COLO668 (cell line): ENCODE measurements around the gene EPHA10.
"Not testable (repeated sequence)": the region's sequence is repeated elsewhere in the genome, so short reads cannot be mapped to it uniquely, and the experiment has no call there.

Source experiments
- DNase-seq: peaks from one replicate; lab custom pipeline; 2025; ENCODE audit not compliant: unreplicated experiment; lab: John Stamatoyannopoulos, UW

EPHA10 gene

DNA sequence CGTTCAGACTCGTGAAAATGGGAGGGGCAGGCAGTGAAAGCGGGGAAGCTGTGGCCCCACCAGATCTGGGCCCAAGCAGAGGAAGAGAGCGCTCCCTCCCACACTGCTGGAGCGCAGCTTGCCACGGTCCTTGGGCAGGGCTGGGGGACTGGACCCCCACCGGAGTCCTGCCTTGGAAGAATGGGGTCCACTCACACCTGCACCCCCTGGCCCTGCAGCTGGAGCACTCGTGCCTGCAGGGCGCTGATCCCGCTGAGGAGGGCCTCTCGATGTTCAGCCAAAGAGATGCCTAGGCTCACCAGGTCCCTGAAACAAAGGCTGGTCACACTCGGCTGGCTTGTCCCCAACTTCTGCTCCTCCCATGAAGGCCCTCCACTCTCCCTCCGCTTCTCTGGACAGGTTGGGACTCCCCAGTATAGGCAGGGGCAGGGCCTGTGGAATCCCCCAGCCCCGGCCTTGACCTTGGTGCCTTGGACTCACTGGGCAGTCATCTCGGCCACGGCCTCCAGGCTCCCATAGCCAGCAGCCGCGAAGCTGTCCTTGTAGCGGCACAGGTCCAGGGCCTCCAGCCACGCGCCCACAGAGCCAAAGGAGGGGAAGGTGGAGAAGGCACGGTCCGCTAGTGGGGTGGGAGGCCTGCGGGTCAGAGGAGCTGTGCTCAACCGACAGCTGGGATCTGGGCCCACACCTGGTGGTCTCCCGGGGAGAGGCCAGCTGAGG is 46.6 kb downstream of the EPHA10 start:
- no peak for DNase-seq

DNA sequence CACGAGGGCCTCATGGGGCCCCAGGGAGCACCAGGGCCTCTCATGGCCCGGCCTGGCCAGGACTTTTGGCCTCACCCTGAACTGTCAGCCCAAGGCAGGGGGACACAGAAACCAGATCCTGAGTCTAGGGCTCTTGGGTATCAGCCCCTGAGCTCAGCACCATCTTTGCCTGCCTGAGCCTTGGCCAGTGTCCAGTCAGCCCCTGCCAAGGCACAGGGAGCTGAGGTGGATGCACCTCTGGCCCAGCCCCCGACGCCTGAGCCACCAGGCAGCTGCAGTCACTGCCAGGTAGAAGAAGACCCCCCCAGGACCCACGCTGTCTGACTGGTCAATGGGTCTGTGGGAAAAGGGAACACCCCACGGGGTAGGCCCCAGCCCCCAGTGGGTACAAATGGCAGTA is 47.3 kb downstream of the EPHA10 start:
- no peak for DNase-seq

DNA sequence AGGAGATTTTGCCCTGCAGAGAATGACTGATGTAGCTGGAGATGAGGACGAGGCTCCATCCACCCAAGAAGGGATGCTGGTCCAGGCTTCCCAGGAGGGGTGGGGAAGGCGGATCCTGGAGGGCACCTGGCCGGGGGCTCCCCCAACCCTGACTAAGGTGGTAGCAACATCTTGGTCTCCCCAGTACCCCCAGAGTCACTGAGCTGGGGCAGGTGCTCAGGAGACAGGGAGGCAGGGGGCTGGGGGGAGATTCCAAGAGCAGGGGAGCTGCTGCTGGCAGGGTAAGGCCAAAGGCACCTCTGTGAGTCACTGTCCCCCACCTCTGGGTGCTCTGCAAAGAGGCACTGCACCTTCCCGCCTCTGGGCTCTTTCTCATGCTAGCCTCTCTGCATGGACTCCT is 48.6 kb downstream of the EPHA10 start:
- DNase-seq: no peak

DNA sequence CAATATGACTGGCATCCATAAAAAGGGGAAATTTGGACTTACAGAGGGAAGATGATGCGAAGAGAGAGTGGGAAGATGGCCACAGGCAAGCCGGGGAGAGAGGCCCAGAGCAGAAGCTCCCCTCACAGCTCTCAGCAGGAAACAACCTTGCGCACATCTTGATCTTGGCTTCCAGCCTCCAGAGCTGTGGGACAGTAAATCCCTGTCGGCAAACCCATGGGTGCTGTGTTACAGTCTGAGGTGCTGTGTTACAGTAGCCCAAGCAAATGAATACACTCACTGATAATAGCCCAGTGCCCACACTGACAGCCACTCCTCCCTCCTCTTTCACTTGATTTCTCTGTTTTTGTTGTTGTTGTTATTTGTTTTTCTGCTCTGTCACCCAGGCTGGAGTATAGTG is 50.2 kb downstream of the EPHA10 start:
- DNase-seq: no peak

DNA sequence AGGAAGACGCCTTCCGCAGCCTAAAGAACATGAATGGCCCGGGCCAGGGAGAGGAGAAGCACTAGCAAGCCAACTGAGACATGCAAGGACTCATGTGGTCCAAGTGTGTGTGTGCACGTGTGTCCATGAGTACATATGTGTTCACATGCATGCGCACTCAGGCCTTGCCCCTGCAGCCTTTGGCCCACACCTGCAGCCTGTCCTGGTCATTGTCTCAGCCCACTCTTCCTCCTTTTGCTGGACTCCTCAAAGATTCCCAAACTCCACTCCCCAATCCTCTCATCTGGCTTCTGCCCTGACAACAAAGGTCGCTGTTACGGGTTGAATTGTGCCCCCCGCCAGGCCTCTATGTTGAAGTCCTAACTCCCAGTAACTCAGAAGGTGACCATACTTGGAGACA is 50.7 kb downstream of the EPHA10 start:
- no peak for DNase-seq

DNA sequence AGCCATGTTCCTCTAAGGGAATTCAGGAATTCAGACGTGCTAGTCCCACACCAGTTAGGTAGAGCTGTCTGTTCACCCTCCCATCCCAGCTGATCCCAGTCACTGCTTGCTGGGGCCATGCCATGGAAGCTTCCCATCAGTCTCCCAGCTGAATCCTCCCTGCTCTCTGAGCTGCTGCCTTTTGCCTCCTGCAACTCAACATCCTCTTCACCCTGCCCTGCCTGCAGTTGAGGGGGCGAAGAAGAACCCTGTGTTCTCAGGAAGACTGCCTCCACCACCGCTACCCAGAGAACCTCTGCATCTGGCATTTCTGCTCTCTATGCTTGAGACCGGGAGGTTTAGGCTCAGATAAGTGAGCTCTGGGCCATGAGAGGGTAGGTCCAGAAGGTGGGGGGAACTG is 56.4 kb downstream of the EPHA10 start:
- no peak for DNase-seq

DNA sequence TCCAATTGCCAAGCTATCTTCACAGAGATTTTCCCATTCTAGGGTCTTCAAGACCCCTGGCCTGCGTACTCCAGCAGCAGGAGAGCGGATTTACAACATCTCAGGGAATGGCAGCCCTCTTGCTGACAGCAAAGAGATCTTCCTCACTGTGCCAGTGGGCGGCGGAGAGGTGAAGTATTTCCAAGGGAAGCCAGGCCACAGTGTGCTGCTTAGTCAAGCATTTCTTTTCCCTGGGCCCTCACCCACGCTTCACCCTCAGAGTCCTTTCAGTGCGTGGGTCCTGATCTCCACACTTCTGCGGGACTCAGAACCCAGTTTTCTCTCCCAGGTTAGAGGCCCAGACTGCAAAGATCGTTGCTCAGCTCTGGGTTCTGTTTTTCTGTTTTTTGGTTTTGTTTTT is 59.5 kb downstream of the EPHA10 start:
- DNase-seq: no peak

DNA sequence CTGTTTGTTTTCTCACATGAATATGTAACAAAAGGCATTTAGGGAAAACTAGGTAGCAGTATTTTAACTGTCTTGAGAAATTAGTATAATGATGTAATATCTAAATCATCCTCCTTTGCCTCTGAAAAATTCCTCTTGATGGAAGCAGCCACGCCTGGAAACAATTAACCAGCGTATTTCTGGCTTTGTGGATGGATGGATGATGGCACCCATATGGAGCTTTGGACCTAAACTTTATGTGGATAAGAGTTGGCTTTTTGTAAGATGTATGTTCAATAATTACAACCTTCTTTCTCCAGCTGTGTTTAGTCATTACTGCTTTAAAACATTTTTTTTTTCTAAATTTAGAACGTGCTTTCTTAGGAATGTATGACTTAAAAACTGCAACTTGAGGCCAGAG is 60.0 kb downstream of the EPHA10 start:
- no peak for DNase-seq

DNA sequence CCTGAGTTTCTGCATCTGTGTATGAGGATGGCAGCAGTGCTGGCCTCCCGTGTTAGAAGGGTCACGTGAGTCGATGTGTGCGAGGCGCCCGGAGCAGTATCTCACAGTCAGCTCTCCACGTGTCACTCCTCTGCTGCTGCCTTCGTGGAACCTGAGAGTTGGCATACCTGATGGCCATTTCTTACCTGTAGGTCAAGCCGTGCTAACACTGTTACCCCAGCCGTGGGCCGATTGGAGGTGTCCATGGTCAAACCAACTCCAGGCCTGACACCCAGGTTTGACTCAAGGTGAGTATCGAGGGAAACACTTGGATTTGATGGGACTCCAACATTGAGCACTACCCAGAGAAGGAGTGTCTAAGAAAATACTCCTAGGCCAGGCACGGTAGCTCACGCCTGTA is 61.9 kb downstream of the EPHA10 start:
- no peak for DNase-seq

DNA sequence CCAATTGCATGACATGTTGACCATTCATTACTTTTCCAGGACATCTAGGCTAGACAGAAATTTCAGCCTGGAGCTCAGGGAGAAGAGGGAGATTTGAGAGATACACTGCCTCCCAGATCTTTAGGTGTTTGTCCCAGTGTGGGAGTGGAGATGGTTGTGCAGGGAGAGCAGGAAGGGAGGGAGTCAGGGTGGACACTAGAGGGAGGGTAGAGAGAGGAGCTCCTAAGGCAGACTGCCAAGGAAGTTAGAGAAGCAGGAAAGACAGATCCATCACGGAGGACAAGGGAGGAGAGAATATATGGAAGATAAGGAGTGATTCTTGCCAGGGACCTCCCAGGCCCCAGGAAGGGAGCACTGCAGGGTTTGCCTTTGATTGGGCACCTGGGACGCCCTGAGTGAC is 63.9 kb downstream of the EPHA10 start:
- no peak for DNase-seq

DNA sequence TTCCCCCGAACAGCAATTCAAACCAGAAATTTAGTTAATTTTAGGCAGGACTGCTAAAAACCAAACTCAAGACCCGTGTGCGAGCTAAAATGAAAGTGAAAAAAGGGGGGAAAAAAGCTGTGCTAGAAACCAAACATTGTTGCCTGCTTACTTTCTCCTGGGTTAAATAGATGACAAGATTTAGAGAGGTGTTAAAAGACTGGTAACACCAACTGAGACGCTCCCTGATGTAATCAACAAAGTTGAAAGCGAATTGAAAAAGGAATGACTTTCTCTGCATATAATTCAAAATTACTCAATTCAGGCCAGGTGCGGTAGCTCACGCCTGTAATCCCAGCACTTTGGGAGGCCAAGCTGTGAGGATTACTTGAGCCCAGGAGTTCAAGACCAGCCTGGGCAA is 65.8 kb downstream of the EPHA10 start:
- no peak for DNase-seq

DNA sequence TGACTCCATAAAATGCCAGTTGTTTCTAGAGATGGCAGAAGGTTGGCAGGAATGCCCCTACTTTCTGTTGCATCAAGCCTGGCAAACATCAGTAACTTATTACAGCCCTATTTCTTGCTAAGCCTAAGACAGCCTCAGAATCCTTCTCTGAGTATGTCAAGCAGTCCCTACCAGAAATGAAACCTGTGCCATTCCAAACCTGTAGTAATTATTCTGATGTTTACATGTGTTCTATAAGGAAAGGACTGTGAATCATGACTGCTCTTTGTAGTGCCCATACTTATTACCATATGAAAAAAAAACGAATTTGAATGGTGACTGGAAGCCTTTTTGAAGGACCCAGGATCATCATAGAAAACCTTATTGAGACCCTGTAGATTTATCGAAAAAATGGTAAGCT is 67.2 kb downstream of the EPHA10 start:
- DNase-seq: no peak

DNA sequence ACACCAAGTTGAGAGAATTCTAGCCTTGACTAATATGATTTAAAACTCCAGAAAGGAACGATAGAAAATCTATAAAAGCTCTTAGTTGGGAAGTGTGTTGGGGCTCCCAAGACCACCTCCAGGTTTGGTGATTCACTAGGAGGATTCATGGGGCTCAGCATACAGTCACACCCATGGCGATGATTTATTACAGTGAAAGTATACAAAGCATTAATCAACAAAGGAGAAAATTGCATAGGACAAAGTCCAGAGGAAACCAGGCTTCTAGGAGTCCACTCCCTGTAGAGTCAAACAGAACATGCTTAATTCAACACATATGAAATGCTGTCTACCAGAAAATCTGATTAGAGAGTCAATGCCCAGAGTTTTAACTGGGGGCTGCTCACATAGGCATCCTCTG is 67.8 kb downstream of the EPHA10 start:
- no peak for DNase-seq

DNA sequence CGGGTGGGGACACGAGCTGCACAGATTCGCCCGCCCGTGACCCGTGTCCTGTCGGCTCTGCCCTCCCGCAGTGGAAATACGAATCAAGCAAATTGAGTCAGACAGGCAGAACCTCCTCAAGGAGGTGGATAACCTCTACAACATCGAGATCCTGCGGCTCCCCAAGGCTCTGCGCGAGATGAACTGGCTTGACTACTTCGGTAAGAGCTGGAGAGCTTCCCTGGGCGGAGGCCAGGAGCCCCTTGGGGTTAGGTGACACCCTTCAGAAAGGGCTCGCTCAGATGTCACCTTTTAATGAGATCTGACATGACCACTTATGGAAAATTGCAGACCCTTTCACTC is 72.1 kb downstream of the EPHA10 start:
- DNase-seq: peak; percentile 57

DNA sequence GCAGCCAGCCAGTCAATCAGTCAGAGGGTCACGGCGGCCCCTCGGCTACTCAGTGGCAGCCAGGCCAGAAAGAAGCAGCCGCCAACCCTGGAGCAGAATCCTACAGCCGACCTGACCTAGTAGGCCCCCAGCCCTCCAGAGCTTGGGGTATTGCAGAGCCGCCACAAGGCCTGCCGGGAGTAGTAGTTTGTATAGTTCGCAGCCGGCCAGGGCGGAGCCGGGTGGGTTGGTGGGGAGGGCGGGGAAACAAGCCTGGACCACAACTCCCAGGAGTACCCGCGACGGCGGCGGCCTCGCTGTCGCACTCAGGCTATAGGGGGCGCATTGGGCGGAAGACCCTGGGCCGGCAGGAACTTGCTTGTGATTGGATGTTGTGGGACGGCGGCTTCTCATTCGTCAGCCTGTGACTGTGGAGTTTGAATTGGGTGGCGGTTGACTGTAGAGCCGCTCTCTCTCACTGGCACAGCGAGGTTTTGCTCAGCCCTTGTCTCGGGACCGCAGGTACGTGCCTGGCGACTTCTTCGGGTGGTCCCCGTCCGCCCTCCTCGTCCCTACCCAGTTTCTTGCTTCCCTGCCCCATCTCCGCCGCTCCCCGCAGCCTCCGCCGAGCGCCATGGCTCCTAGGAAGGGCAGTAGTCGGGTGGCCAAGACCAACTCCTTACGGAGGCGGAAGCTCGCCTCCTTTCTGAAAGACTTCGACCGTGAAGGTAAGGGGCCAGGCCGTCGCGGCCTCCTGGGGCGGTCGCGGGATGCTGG is 72.7 kb downstream of the EPHA10 start, which contains the start of gene CDCA8:
Gene CDCA8 (plus strand): TSS at position 439 of the 756 bp plus-strand sequence. CDS start 175 bp downstream, at position 614.
- peak; percentile 100 for DNase-seq

DNA sequence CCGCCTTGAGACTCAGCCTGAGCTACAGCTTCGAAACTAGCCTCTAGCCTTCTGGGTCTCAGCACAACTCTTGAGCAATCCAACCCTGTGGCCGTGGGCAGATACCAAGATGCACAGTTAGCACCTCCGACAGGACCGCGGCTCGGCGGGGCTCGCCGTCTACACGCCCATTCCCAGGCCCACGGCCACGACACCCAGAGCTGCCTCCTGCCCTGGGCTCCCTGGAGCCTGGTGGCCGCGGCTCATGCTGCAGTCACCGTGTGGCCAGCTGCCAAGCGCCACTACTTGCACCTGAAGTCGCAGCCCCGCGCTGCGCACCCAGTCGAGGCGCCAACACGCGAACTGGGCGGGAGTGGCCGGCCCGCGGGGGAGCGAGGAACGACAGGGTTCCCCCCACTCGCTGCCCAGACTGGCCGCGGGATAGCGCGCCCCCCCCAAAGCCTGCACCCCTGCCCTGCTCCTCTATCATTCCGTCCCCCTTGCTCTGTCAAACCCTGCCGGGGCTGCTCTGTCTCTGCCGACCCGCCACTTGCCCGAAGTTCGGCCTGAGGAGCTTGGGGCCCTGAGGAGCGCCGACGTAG is 73.3 kb downstream of the EPHA10 start:
- DNase-seq: peak; percentile 79

DNA sequence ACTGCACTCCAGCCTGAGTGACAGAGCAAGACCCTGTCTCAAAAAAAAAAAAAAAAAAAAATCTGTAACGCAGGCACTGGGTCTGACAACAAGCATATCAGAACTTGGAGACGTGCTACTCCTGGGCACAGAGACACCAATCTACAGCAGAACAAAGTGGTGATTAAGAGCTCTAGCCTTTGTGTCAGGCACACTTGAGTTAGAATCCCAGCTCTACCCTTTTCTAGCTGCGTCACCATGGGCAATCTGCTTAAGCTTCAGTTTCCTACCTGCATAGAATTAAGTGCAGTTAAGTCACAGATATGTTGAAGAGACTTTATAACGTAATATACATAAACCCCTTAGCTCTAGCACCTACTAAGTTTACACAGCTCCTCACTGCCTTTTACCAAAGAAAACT is 76.0 kb downstream of the EPHA10 start:
- no peak for DNase-seq

DNA sequence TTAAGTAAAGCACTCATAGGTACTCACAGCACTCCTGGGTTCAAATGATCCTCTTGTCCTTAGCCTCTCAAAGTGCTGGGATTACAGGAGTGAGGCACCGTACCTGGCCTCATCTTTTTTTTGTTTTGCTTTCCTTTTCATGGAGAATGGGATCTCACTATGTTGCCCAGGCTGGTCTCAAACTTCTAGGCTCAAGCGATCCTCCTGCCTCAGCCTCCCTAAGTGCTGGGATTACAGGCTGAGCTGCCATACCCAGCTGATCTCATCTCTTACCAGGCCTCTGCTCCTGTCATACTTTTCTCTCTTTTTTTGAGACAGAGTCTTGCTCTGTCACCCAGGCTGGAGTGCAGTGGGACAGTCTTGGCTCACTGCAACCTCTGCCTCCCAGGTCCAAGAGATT is 77.2 kb downstream of the EPHA10 start:
- not testable (repeated sequence) for DNase-seq

DNA sequence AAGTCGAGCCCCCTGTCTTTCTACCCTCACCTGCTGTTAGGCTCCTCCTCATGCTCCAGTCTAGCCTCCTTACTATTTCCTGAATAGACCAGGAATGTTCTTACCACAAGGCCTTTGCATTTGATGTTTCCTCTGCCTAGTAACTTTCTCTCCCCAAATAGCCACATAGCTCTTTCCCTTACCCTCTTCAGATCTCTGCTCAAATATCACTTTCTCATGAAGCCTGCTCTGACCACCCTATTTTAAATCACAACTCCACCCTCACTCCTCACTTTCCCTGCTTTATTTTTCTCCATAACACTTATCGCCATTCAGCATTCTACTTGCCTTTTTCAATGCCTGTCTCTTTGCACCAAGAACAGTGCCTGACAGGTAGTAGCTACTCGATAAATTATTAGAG is 79.2 kb downstream of the EPHA10 start:
- DNase-seq: no peak

DNA sequence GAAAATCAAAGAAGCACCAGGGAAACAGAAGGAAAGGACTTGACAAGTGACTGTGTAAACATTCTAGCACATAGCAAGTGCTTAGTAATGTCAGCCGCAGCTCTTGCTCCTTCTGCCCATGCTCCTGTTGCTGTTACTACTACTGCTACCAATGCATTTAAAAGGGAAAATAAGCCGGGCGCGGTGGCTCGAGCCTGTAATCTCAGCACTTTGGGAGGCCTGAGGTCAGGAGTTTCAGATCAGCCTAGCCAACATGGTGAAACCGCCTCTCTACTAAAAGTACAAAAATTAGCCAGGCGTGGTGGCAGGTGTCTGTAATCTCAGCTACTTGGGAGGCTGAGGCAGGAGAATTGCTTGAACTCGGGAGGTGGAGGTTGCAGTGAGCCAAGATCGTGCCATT is 80.7 kb downstream of the EPHA10 start:
- DNase-seq: not testable (repeated sequence)

DNA sequence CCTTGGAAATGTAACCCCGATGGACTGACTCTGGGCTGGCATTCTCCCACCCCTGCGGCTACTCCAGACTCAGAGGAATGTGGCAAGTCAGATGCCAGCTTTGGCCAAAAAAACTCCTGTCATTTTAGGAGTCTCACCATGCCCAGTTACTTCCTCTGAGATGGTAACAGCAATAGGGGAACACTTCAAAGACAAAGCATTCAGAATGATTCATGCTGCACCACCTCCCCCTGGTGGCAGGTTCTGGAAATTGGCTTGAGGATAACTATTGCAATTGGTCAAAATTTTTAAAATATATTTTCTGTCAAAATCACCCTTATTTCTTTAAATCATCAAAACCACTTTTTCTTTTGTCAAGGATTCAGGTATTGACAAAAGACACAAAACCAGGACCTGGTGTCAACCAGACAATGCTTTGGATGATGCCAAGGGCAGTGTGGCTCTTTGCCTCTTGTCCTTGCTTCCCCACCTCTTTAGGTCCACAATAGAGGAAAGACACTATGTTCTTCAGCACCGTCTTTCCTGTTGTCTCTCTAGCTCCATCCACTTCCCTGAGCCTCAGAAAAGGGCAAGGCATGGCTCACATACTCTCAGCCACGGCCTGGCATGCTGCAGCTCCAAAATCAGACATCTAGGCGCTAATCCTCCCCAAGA is 82.5 kb downstream of the EPHA10 start:
- peak; percentile 76 for DNase-seq

DNA sequence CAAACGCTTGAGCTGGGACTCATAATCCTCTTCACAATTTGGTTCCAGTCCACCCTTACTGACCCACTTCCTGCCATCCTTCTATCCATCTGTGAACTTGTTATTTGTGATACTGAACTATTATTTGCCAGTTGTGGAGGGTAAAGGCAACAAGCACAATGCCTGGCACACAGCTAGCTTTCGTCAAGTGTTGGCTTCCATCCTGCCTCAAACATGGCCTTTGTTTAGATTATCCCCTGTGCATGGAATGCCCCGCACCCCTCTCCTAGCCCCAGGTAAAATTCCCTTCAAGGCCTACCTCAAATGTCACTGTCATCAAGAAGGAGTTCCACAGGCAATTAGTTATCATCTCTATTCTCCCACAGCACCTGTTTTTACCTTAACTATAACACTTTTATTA is 84.0 kb downstream of the EPHA10 start:
- no peak for DNase-seq
